ENCODE measurements around the gene C16orf89. TPM values are rescaled to one million over a fixed set of nuclear protein-coding genes. Genes with fewer than 3 reads are reported as not detected.

C16orf89 gene
- total RNA-seq, 1 experiment from 2014 or later, result 0.49 TPM

DNA sequence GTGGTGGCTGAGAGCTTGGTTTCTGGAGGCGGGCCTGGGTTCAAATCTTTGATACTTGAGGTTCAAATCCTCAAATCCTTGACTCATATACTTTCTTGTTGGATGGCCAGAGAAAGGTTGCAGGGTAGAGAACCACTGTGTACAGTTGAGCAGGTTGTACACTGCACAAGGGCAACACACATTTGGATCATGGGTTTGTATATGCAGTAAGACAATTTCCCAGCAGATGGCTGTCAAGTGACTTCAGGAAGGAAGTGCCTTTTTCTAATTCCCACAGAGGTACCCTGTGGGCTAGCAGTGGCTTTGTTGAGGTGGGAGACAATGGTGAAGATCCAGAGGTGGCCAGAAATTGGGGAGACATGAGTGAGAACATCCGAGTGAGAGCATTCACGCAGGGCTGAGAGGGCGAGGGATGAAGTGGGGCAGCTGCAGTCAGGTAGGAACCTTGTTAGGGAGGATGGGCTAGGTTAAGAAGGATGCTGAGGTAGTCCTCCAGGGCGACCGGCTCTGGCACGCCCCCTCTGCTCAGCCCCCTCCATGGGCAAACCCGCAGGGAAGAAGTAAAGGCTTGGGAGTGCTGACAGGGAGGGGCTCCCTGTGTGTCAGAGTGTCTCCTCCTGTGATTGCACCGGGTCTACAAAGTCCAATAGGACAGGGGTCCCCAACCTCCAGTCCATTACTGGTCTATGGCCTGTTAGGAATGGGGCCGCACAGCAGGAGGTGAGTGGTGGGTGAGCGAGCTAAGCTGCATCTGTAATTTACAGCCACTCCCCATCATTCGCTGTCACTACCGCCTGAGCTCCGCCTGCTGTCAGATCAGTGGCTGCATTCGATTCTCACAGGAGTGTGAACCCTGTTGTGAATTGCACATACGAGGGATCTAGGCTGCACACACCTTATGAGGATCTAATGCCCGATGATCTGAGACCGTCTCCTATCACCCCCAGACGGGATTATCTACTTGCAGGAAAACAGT is 2.7 kb downstream of the C16orf89 start:
- BruUV-seq (replicated peaks), result no TSS peak

More for the DNA sequence above, 2.7 kb downstream of the C16orf89 start:
- H3K9ac ChIP-seq (ENCODE audit: low read length), result no peak overlapping the region
- ATAC-seq, result peak; percentile 52
- H3K4me1 ChIP-seq (ENCODE audit: control insufficient read depth in 1 of 2, insufficient read depth in 2 of 2, low read length in 2 of 2), result no peaks in the 10 kb centered on the region
- H4K20me1 ChIP-seq (ENCODE audit: insufficient read depth), result no peaks in the 10 kb centered on the region
- DNase-seq (ENCODE audit: low read depth, low spot score), result no peak
- ChIA-PET RAD21 (ENCODE audit: low non-redundant PET in 1 of 2, low total read pairs in 2 of 2, uncharacterized antibody in 2 of 2, unreplicated experiment in 2 of 2) (no interaction called here), CTCF (no interaction called here), POLR2A (no interaction called here)
- H3K4me2 ChIP-seq (ENCODE audit: low read length), result no peak overlapping the region
- no peaks in the 10 kb centered on the region for H3K9me2 ChIP-seq (ENCODE audit: insufficient read depth)
- H3K4me3 ChIP-seq (replicated peaks in 1 of 2; ENCODE audit: low read depth in 1 of 2, low read length in 2 of 2), result no peak overlapping the region
- intact Hi-C loops (cut with micrococcal nuclease), result no loop called here
- H3K27ac ChIP-seq (ENCODE audit: low read depth, low read length), result no peak overlapping the region
- no peak overlapping the region for H2AFZ ChIP-seq (ENCODE audit: low read depth, low read length, poor library complexity, severe bottlenecking)
- no peaks in the 10 kb centered on the region for H3K9me3 ChIP-seq (ENCODE audit: control insufficient read depth in 1 of 2, insufficient read depth in 1 of 2, low read depth in 1 of 2, low read length in 2 of 2)
- TF ChIP-seq CTCF (IDR thresholded peaks at IDR 0.05 in 2 of 3, conservative IDR thresholded peaks at IDR 0.05 in 1 of 3; ENCODE audit: borderline replicate concordance in 1 of 3, insufficient read depth in 1 of 3, low read depth in 2 of 3, low read length in 2 of 3), result peak in 1 of 3 experiments; percentile 30; a peak in 1 of 6 replicates
- TF ChIP-seq TCF7L2 (IDR thresholded peaks at IDR 0.05; ENCODE audit: borderline replicate concordance, extremely low read depth, insufficient read depth, insufficient read length), result no peak
- TF ChIP-seq POLR2A (IDR thresholded peaks at IDR 0.05; ENCODE audit: borderline replicate concordance, extremely low read depth, insufficient read depth, insufficient read length), result no peak
- no peak for TF ChIP-seq EZH2 (IDR thresholded peaks at IDR 0.05)
- H3K79me2 ChIP-seq (ENCODE audit: insufficient read depth, low read length), result no peaks in the 10 kb centered on the region
- H3K27me3 ChIP-seq (ENCODE audit: insufficient read depth, low read length), result peaks cover 15% of the 10 kb centered on the region; the same call in 1 of the 2 replicates
- no peaks in the 10 kb centered on the region for H3K36me3 ChIP-seq (ENCODE audit: control insufficient read depth in 1 of 2, insufficient read depth in 2 of 2, low read length in 2 of 2)
